K562 (cell line): ENCODE data around the gene VWA3B. TPM values are rescaled to one million over a fixed set of nuclear protein-coding genes. Genes with fewer than 3 reads are reported as not detected.

Source experiments
- ATAC-seq: fragments of 200-7000 bp; cut with Tn5 transposase; 3 replicates; pipeline ENCODE4 v1.9.1; 2020; ENCODE audit warnings: moderate library complexity
- BruUV-seq: library from RNA; stranded (reverse); fragments of 400-500 nt; replicated peaks from 2 replicates; lab custom pipeline; 2021; lab: Mats Ljungman, UMichigan
- CTCF ChIA-PET: fragments of 300-600 bp; formaldehyde crosslinking; extraction: SDS; loops from one replicate; lab custom pipeline; 2021; ENCODE audit warnings: low intra/inter-chr PET ratio; lab: Yijun Ruan, JAX
- POLR2A ChIA-PET: fragments of 300-600, 350-650 bp; sonication (Branson Sonifier 250); formaldehyde crosslinking; extraction: SDS; loops from one replicate; lab custom pipeline; 2021; ENCODE audit warnings: antibody characterized with exemption, inconsistent platforms; lab: Yijun Ruan, JAX
- DNase-seq, 4 experiments: peaks; one replicate each; pipeline versions ENCODE4 v3.0.0 to v3.0.0-alpha.2; 2011 to 2018; ENCODE audit warnings: low spot score in 3 of 4, mixed read lengths in 3 of 4; ENCODE audit errors: extremely low read depth in 1 of 4
- FAIRE-seq: peaks from 2 replicates; lab custom pipeline; 2011; peaks lifted over from hg19 to GRCh38; lab: Jason Lieb, UNC
- H2AFZ ChIP-seq: 2 replicates; pipeline ENCODE4 v1.6.0; 2011; ENCODE audit warnings: low read depth, low read length, control low read depth, inconsistent platforms
- H3K27ac ChIP-seq: fragments of 200-600 bp; 3 replicates; pipeline ENCODE4 v1.8.0; 2011; ENCODE audit warnings: low read depth, mild to moderate bottlenecking, control low read depth, inconsistent platforms, low read length, moderate library complexity, mixed read lengths; ENCODE audit errors: extremely low read depth
- H3K27me3 ChIP-seq, 2 experiments: fragments of 300-600 bp in 1 of 2; 2 replicates in 1 of 2; 3 replicates in 1 of 2; pipeline versions ENCODE4 v1.6.0 to v1.8.0; 2011; ENCODE audit warnings: inconsistent platforms in 2 of 2, low read length in 2 of 2, mild to moderate bottlenecking in 1 of 2, mixed read lengths in 1 of 2, moderate library complexity in 1 of 2; ENCODE audit not compliant: control insufficient read depth in 2 of 2, insufficient read depth in 2 of 2
- H3K36me3 ChIP-seq: fragments of 300-600 bp; 3 replicates; pipeline ENCODE4 v1.8.0; 2011; ENCODE audit warnings: mild to moderate bottlenecking, low read length, inconsistent platforms; ENCODE audit not compliant: control insufficient read depth, insufficient read depth
- H3K4me1 ChIP-seq, 2 experiments: fragments of 200-600 bp in 1 of 2; replicated peaks in 1 of 2; 2 replicates in 1 of 2; 3 replicates in 1 of 2; pipeline versions ENCODE4 v1.5.1 to v1.8.0; 2011; ENCODE audit warnings: inconsistent platforms in 2 of 2, low read length in 2 of 2, mild to moderate bottlenecking in 1 of 2, mixed read lengths in 1 of 2, moderate library complexity in 1 of 2; ENCODE audit not compliant: control insufficient read depth in 2 of 2, insufficient read depth in 2 of 2
- H3K4me2 ChIP-seq: 2 replicates; pipeline ENCODE4 v1.6.1; 2011; ENCODE audit warnings: low read length, control low read depth, inconsistent platforms, mixed read lengths; ENCODE audit not compliant: insufficient read depth
- H3K4me3 ChIP-seq: fragments of 200-600 bp; sonication (generic), shearing (Covaris generic); 2 replicates; pipeline ENCODE4 v1.5.1; 2016; ENCODE audit warnings: control low read depth, inconsistent platforms
- H3K79me2 ChIP-seq: fragments of 200-600 bp; 3 replicates; pipeline ENCODE4 v1.8.0; 2011; ENCODE audit warnings: low read length, inconsistent platforms; ENCODE audit not compliant: control insufficient read depth, insufficient read depth
- H3K9ac ChIP-seq, 2 experiments: 2 replicates each; pipeline versions ENCODE4 v1.6.0 to v1.6.1; 2011; ENCODE audit warnings: low read depth in 2 of 2, low read length in 2 of 2, control low read depth in 1 of 2, inconsistent platforms in 1 of 2, mild to moderate bottlenecking in 1 of 2, mixed read lengths in 1 of 2; ENCODE audit not compliant: insufficient read depth in 1 of 2
- H3K9me1 ChIP-seq: one replicate; pipeline ENCODE4 v1.6.0; 2011; ENCODE audit warnings: inconsistent platforms, mild to moderate bottlenecking, low read length, moderate library complexity; ENCODE audit not compliant: control insufficient read depth, insufficient read depth
- H3K9me3 ChIP-seq: replicated peaks from 2 replicates; pipeline ENCODE4 v1.5.1; 2011; ENCODE audit warnings: low read depth, low read length, inconsistent platforms; ENCODE audit not compliant: control insufficient read depth, insufficient read depth
- H4K20me1 ChIP-seq: replicated peaks from 2 replicates; pipeline ENCODE4 v1.6.1; 2011; ENCODE audit warnings: low read length, inconsistent platforms, mixed read lengths; ENCODE audit not compliant: control insufficient read depth, insufficient read depth
- CBFB ChIP-seq: sonication (generic); formaldehyde crosslinking; IDR thresholded peaks from 2 replicates; pipeline ENCODE4 v1.4.0; 2020; ENCODE audit warnings: mild to moderate bottlenecking, missing genetic modification reagents
- COPS2 ChIP-seq: fragments of 450-650 bp; conservative IDR thresholded peaks from 2 replicates; pipeline ENCODE4 v1.6.1; 2016; ENCODE audit warnings: mild to moderate bottlenecking, moderate library complexity
- FOXK1 ChIP-seq: sonication (generic); formaldehyde crosslinking; IDR thresholded peaks from 2 replicates; pipeline ENCODE4 v1.8.0; 2022; ENCODE audit warnings: missing genetic modification reagents, mild to moderate bottlenecking, borderline replicate concordance
- GTF2A2 ChIP-seq: IDR thresholded peaks from 2 replicates; pipeline ENCODE4 v1.6.1; 2016; ENCODE audit warnings: mild to moderate bottlenecking, missing genetic modification characterization, missing compliant biosample characterization
- HMGN3 ChIP-seq: IDR thresholded peaks from 2 replicates; pipeline ENCODE4 v1.6.1; 2011; ENCODE audit warnings: borderline replicate concordance, low read depth, mild to moderate bottlenecking, mixed read lengths, low read length; ENCODE audit not compliant: insufficient read length; ENCODE audit errors: extremely low read depth
- POLR3G ChIP-seq: IDR thresholded peaks from 2 replicates; pipeline ENCODE4 v1.6.1; 2011; ENCODE audit not compliant: insufficient read length, insufficient replicate concordance; ENCODE audit errors: extremely low read depth
- RAD21 ChIP-seq, 2 experiments: fragments of 250-450 bp in 1 of 2; fragments of 450-650 bp in 1 of 2; sonication (Bioruptor Pico) in 1 of 2; formaldehyde crosslinking in 1 of 2; IDR thresholded peaks in 1 of 2; conservative IDR thresholded peaks in 1 of 2; 2 replicates each; pipeline versions ENCODE4 v1.4.0 to v1.8.0; 2020 to 2022; ENCODE audit warnings: mild to moderate bottlenecking in 2 of 2, moderate library complexity in 1 of 2
- ZNF644 ChIP-seq: fragments of 200-800 bp; sonication (Bioruptor generic); IDR thresholded peaks from 2 replicates; pipeline ENCODE4 v1.6.1; 2016; ENCODE audit warnings: low read depth, missing genetic modification characterization, missing compliant biosample characterization
- ZNF830 ChIP-seq: fragments of 250-450 bp; sonication (Bioruptor Pico); IDR thresholded peaks from 2 replicates; pipeline ENCODE4 v1.5.0; 2021; ENCODE audit warnings: mild to moderate bottlenecking
- WGBS: fragments of 100-300 bp; shearing (Covaris generic); methylation state at CpG from one replicate; pipeline ENCODE4 v1.1.6; 2016; ENCODE audit warnings: low coverage, mixed read lengths; ENCODE audit not compliant: insufficient coverage; ENCODE audit errors: missing lambda C conversion rate; 5-methylcytosine and 5-hydroxymethylcytosine counted together
- in situ Hi-C: fragments of 300-500 bp; cut with MboI; formaldehyde crosslinking; loops from 4 replicates; pipeline ENCODE4 v1.15.0; 2018; ENCODE audit warnings: inconsistent platforms, mixed read lengths
- intact Hi-C: fragments of 100-400 bp; cut with micrococcal nuclease; formaldehyde crosslinking; loops from 2 replicates; pipeline ENCODE4 v1.14.2; 2022
- polyA plus RNA-seq, 8 experiments: library from polyadenylated mRNA; depleted of rRNA in 4 of 8; stranded (reverse) in 5 of 8; unstranded in 3 of 8; fragments of >200 nt; fragmentation: Nextera tagmentation in 2 of 8; fragmentation: Illumina TruSeq in 1 of 8; extraction: Ambion mirVana in 2 of 8; extraction: Trizol in 1 of 8; gene quantifications; 2 replicates each; pipeline versions ENCODE4 v1.2.1 to v1.2.3, GENCODE V29; 2011 to 2014; ENCODE audit warnings: inconsistent platforms in 1 of 8, missing spikeins in 1 of 8
- total RNA-seq, 7 experiments: library from RNA; depleted of rRNA in 6 of 7; stranded (reverse); fragments of >200 nt in 6 of 7; fragmentation: Illumina TruSeq in 2 of 7; extraction: Trizol in 2 of 7; gene quantifications; 2 replicates each; pipeline versions ENCODE4 v1.2.1 to v1.2.3, GENCODE V29; 2011 to 2021; ENCODE audit warnings: low replicate concordance in 1 of 7
- TF ChIP-seq, protein P1 (sequence below), 3 experiments: IDR thresholded peaks in 2 of 3; conservative IDR thresholded peaks in 1 of 3; 2 replicates each; pipeline ENCODE4 v1.5.1; 2011 to 2012; ENCODE audit warnings: low read length in 3 of 3, mild to moderate bottlenecking in 3 of 3, control low read depth in 2 of 3, improper control_type of control experiment in 1 of 3, inconsistent platforms in 1 of 3, low read depth in 1 of 3, mixed read lengths in 1 of 3, moderate library complexity in 1 of 3; ENCODE audit not compliant: insufficient read depth in 2 of 3
- TF ChIP-seq, protein P2 (sequence below): fragments of 250-450 bp; sonication (Bioruptor Pico); IDR thresholded peaks from 2 replicates; pipeline ENCODE4 v1.5.1; 2021; ENCODE audit warnings: mild to moderate bottlenecking
- TF ChIP-seq, protein P3 (sequence below): fragments of 150-350 bp; IDR thresholded peaks from 2 replicates; pipeline ENCODE4 v1.6.1; 2014; ENCODE audit warnings: low read depth, mild to moderate bottlenecking, low read length, borderline replicate concordance

Gene VWA3B
- total and polyA plus RNA-seq, 9 of the 15 experiments (the other 6 are each of a cell fraction or from before 2014, with no cell fraction given) = not detected

- H2AFZ ChIP-seq = no peak overlapping the region
- peaks cover 0 to 5% of the 10 kb centered on the region in 2 experiments; a peak in 1 of 5 replicates for H3K4me1 ChIP-seq
- H3K9me1 ChIP-seq = no peaks in the 10 kb centered on the region
- intact Hi-C loops = loop anchor here (5.0 kb wide), 1 partner anchor 75 kb away; no protein-coding TSS in a partner anchor
- no peak for FAIRE-seq
- H3K4me3 ChIP-seq = no peak overlapping the region
- ChIA-PET CTCF (interaction anchor here (0.7 to 0.9 kb wide), 2 partner anchors 206 to 505 kb away, joined by 3 read pairs; no protein-coding TSS in a partner anchor), POLR2A (no interaction called here)
- no peaks in the 10 kb centered on the region for H3K9me3 ChIP-seq
- ATAC-seq = peak; percentile 78
- in situ Hi-C loops = no loop called here
- H3K27ac ChIP-seq = no peak overlapping the region
- 0 out of 2 replicates have a peak overlapping the region, but pooled peaks have one; percentile 23 for H3K4me2 ChIP-seq
- BruUV-seq = no TSS peak
- 2% methylated on average over 32 of the region's 33 CpGs for WGBS
- H3K27me3 ChIP-seq = peaks cover 16 to 43% of the 10 kb centered on the region in 2 experiments; a peak in 4 of 5 replicates
- peak; percentile 25 to 47 (median 36) for DNase-seq
- H3K79me2 ChIP-seq = no peaks in the 10 kb centered on the region
- H4K20me1 ChIP-seq = no peaks in the 10 kb centered on the region
- H3K9ac ChIP-seq = no peak overlapping the region
- no peaks in the 10 kb centered on the region for H3K36me3 ChIP-seq
- TF ChIP-seq ZNF830 (CRISPR knock-in tag) (no peak), GTF2A2 (no peak), HMGN3 (no peak), FOXK1 (no peak), RAD21 (CRISPR knock-in tag; conservative IDR thresholded peaks at IDR 0.05 in 1 of 2, IDR thresholded peaks at IDR 0.05 in 1 of 2) (peak in 1 of 2 experiments; percentile 44; a peak in 2 of 4 replicates), POLR3G (no peak), COPS2 (no peak), ZNF644 (no peak), CBFB (CRISPR knock-in tag) (no peak)
- TF ChIP-seq, protein P1, sequence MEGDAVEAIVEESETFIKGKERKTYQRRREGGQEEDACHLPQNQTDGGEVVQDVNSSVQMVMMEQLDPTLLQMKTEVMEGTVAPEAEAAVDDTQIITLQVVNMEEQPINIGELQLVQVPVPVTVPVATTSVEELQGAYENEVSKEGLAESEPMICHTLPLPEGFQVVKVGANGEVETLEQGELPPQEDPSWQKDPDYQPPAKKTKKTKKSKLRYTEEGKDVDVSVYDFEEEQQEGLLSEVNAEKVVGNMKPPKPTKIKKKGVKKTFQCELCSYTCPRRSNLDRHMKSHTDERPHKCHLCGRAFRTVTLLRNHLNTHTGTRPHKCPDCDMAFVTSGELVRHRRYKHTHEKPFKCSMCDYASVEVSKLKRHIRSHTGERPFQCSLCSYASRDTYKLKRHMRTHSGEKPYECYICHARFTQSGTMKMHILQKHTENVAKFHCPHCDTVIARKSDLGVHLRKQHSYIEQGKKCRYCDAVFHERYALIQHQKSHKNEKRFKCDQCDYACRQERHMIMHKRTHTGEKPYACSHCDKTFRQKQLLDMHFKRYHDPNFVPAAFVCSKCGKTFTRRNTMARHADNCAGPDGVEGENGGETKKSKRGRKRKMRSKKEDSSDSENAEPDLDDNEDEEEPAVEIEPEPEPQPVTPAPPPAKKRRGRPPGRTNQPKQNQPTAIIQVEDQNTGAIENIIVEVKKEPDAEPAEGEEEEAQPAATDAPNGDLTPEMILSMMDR (IDR thresholded peaks at IDR 0.05 in 2 of 3, conservative IDR thresholded peaks at IDR 0.05 in 1 of 3; ENCODE audit: insufficient read depth in 2 of 3, low read depth in 1 of 3, low read length in 3 of 3) = peak; percentile 48 to 61 (median 58)
- TF ChIP-seq, protein P2, sequence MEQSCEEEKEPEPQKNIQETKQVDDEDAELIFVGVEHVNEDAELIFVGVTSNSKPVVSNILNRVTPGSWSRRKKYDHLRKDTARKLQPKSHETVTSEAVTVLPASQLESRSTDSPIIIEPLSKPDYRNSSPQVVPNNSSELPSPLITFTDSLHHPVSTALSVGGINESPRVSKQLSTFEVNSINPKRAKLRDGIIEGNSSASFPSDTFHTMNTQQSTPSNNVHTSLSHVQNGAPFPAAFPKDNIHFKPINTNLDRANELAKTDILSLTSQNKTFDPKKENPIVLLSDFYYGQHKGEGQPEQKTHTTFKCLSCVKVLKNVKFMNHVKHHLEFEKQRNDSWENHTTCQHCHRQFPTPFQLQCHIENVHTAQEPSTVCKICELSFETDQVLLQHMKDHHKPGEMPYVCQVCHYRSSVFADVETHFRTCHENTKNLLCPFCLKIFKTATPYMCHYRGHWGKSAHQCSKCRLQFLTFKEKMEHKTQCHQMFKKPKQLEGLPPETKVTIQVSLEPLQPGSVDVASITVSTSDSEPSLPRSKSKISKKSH (CRISPR knock-in tag) = no peak
- TF ChIP-seq, protein P3, sequence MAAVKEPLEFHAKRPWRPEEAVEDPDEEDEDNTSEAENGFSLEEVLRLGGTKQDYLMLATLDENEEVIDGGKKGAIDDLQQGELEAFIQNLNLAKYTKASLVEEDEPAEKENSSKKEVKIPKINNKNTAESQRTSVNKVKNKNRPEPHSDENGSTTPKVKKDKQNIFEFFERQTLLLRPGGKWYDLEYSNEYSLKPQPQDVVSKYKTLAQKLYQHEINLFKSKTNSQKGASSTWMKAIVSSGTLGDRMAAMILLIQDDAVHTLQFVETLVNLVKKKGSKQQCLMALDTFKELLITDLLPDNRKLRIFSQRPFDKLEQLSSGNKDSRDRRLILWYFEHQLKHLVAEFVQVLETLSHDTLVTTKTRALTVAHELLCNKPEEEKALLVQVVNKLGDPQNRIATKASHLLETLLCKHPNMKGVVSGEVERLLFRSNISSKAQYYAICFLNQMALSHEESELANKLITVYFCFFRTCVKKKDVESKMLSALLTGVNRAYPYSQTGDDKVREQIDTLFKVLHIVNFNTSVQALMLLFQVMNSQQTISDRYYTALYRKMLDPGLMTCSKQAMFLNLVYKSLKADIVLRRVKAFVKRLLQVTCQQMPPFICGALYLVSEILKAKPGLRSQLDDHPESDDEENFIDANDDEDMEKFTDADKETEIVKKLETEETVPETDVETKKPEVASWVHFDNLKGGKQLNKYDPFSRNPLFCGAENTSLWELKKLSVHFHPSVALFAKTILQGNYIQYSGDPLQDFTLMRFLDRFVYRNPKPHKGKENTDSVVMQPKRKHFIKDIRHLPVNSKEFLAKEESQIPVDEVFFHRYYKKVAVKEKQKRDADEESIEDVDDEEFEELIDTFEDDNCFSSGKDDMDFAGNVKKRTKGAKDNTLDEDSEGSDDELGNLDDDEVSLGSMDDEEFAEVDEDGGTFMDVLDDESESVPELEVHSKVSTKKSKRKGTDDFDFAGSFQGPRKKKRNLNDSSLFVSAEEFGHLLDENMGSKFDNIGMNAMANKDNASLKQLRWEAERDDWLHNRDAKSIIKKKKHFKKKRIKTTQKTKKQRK = no peak
These were observed 225.0 kb downstream of the VWA3B start for GRCh38 chr2:98311771-98312545.
